GM08714 (cell line): ENCODE results near the gene TNFSF12.

Source experiments
- H3K4me3 ChIP-seq: fragments of 200-500 bp; sonication (Bioruptor generic); 2 replicates; pipeline ENCODE4 v1.5.1; 2014; ENCODE audit warnings: mild to moderate bottlenecking, low read length, inconsistent platforms
- ZNF274 ChIP-seq: IDR thresholded peaks from 2 replicates; pipeline ENCODE4 v1.6.1; 2012; ENCODE audit warnings: mild to moderate bottlenecking, low read depth, low read length

The TNFSF12 gene

GRCh38 chr17:7572338-7572587 is 23.4 kb downstream of the TNFSF12 start:
- peak overlapping the region; percentile 78 for H3K4me3 ChIP-seq
- TF ChIP-seq ZNF274 = no peak

- TF ChIP-seq ZNF274 = no peak
- H3K4me3 ChIP-seq = peak overlapping the region; percentile 98
Measured at GRCh38 chr17:7572588-7573323, 23.9 kb downstream of the TNFSF12 start.

GRCh38 chr17:7573324-7574080 is 24.6 kb downstream of the TNFSF12 start:
- TF ChIP-seq ZNF274 = no peak
- peak overlapping the region; percentile 98 for H3K4me3 ChIP-seq

- no peak for TF ChIP-seq ZNF274
- peak overlapping the region; percentile 98 for H3K4me3 ChIP-seq
Measured at GRCh38 chr17:7574176-7574953, 25.5 kb downstream of the TNFSF12 start.

GRCh38 chr17:7575481-7575883 is 26.6 kb downstream of the TNFSF12 start:
- TF ChIP-seq ZNF274 = no peak
- peak overlapping the region; percentile 98; the same call in 1 of the 2 replicates for H3K4me3 ChIP-seq

GRCh38 chr17:7575959-7576358 is 27.1 kb downstream of the TNFSF12 start:
- no peak for TF ChIP-seq ZNF274
- H3K4me3 ChIP-seq = no peak overlapping the region; the same call in 1 of the 2 replicates

- no peak for TF ChIP-seq ZNF274
- no peak overlapping the region for H3K4me3 ChIP-seq
Measured at GRCh38 chr17:7576432-7576937, 27.6 kb downstream of the TNFSF12 start.

- H3K4me3 ChIP-seq = no peak overlapping the region
- TF ChIP-seq ZNF274 = no peak
Measured at GRCh38 chr17:7577327-7578199, 28.7 kb downstream of the TNFSF12 start.

GRCh38 chr17:7579001-7579833 is 30.4 kb downstream of the TNFSF12 start, which contains the start of gene CD68:
CD68 (plus strand) TSS chr17:7579638; CDS start chr17:7579678, 40 bp downstream.
- TF ChIP-seq ZNF274 = no peak
- H3K4me3 ChIP-seq = no peak within 1 kb of the TSS

- H3K4me3 ChIP-seq = no peak overlapping the region
- TF ChIP-seq ZNF274 = no peak
Measured at GRCh38 chr17:7579834-7580603, 31.2 kb downstream of the TNFSF12 start.

GRCh38 chr17:7580604-7581575 is 32.0 kb downstream of the TNFSF12 start:
- H3K4me3 ChIP-seq = no peak overlapping the region
- no peak for TF ChIP-seq ZNF274
